ENCODE measurements around the gene PLCH1.

The PLCH1 gene

GRCh38 chr3:155342344-155342743 is 402.5 kb downstream of the PLCH1 start:
- no peak for TF ChIP-seq CTCF (IDR thresholded peaks at IDR 0.05)

- no peak for TF ChIP-seq CTCF (IDR thresholded peaks at IDR 0.05)
Measured at GRCh38 chr3:155339052-155339451, 405.8 kb downstream of the PLCH1 start.

- TF ChIP-seq CTCF (IDR thresholded peaks at IDR 0.05) = no peak
Measured at GRCh38 chr3:155335724-155336354, 409.0 kb downstream of the PLCH1 start.

GRCh38 chr3:155334914-155335723 is 409.8 kb downstream of the PLCH1 start:
- no peak for TF ChIP-seq CTCF (IDR thresholded peaks at IDR 0.05)

GRCh38 chr3:155334215-155334913 is 410.5 kb downstream of the PLCH1 start:
- TF ChIP-seq CTCF (IDR thresholded peaks at IDR 0.05) = no peak

GRCh38 chr3:155332716-155333115 is 412.2 kb downstream of the PLCH1 start:
- TF ChIP-seq CTCF (IDR thresholded peaks at IDR 0.05) = no peak

GRCh38 chr3:155331078-155331477 is 413.8 kb downstream of the PLCH1 start:
- TF ChIP-seq CTCF (IDR thresholded peaks at IDR 0.05) = no peak

Measured in LNCAP (cell line).